Measurements from ENCODE around the gene HGF.

GRCh38 chr7:81659697-81660395, 110.0 kb downstream of the HGF start:
- TF ChIP-seq POLR2AphosphoS5 (IDR thresholded peaks at IDR 0.05) (no peak), POLR2A (IDR thresholded peaks at IDR 0.05) (no peak)

Measured in gastroesophageal sphincter (tissue), 2 donors.